ENCODE data around the gene CAPN11.

DNA sequence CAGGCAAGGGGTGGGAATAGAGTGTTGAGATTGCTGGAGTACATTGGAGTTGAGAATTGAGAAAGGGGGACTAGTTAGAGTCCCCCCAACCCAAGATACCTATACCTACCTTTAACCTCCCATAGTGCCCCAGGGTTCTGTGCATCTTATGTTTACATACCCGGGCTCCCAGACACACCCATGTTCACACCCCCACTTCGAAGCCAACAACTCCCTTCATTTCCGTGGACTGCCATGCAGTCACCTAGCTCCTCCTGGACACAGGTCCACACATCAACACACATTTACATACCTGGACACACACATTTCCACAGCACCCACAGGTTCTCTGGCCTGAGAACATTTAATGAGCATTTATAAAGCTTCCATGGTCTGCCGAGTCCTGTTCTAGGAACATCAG is 26.1 kb upstream of the CAPN11 start:
- TF ChIP-seq, protein P1, sequence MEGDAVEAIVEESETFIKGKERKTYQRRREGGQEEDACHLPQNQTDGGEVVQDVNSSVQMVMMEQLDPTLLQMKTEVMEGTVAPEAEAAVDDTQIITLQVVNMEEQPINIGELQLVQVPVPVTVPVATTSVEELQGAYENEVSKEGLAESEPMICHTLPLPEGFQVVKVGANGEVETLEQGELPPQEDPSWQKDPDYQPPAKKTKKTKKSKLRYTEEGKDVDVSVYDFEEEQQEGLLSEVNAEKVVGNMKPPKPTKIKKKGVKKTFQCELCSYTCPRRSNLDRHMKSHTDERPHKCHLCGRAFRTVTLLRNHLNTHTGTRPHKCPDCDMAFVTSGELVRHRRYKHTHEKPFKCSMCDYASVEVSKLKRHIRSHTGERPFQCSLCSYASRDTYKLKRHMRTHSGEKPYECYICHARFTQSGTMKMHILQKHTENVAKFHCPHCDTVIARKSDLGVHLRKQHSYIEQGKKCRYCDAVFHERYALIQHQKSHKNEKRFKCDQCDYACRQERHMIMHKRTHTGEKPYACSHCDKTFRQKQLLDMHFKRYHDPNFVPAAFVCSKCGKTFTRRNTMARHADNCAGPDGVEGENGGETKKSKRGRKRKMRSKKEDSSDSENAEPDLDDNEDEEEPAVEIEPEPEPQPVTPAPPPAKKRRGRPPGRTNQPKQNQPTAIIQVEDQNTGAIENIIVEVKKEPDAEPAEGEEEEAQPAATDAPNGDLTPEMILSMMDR (IDR thresholded peaks at IDR 0.05) = no peak
- TF ChIP-seq POLR2A (IDR thresholded peaks at IDR 0.05) (no peak), POLR2AphosphoS5 (IDR thresholded peaks at IDR 0.05) (no peak)
